CD4-positive, alpha-beta T cell treated with Interferon alpha-2 for 1 hour (primary cell): Measurements from ENCODE around the gene PSTPIP2.
A peak's percentile ranks its signal among the peaks of the same experiment; 100 is the strongest.
"Not testable (repeated sequence)": the region's sequence is repeated elsewhere in the genome, so short reads cannot be mapped to it uniquely, and the experiment has no call there.

ENCODE experiments used
- DNase-seq, 2 donors: peaks; one replicate each; pipeline ENCODE4 v3.0.0-alpha.2; 2020 to 2022

Gene PSTPIP2

GRCh38 chr18:45980229-45980628 is 91.8 kb downstream of the PSTPIP2 start:
- DNase-seq = no peak

GRCh38 chr18:45978084-45978483 is 94.0 kb downstream of the PSTPIP2 start:
- DNase-seq = no peak

DNA sequence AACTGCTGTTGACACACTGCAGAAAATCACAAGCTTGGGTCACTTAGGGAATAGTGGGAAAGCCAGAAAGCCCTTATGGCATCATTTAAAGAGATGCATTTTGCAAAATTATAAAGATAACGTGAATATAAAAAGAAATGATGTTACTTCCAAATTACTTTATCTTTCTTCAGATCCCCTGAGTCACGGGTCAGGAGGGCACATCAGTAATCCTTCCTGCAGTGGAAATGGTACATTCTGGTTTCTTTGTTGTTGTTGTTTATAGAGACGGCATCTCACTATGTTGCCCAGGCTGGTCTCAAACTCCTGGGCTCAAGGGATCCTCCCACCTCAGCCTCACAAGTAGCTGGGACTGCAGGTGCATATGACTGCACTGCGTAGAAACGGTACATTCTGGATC is 95.1 kb downstream of the PSTPIP2 start:
- no peak for DNase-seq

DNA sequence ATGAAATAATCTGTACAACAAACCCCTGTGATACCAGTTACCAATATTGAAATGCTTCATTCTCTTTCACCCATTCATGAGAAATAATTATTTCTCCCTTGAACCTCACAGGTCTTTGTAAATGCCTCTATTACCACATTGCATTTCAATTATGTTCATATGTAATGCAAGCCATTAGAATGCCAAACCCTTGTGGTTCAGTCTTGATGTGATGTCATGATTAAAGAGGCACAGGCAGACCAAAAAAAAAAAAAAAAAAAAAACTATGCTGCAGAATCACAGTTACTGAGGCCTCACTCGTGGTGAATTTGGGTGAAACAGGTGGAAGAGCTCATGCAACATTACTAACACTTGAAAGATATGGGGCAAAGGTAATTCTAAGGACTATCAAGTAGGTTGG is 95.5 kb downstream of the PSTPIP2 start:
- no peak for DNase-seq

GRCh38 chr18:45974088-45974536 is 97.9 kb downstream of the PSTPIP2 start:
- DNase-seq = peak; percentile 83 to 90

GRCh38 chr18:45967007-45967706 is 104.9 kb downstream of the PSTPIP2 start, which contains the start of gene EPG5:
Gene EPG5, minus strand, starts transcription at chr18:45967329. Its CDS starts 90 bp downstream, at chr18:45967239.
- peak; percentile 93 to 95 for DNase-seq

DNA sequence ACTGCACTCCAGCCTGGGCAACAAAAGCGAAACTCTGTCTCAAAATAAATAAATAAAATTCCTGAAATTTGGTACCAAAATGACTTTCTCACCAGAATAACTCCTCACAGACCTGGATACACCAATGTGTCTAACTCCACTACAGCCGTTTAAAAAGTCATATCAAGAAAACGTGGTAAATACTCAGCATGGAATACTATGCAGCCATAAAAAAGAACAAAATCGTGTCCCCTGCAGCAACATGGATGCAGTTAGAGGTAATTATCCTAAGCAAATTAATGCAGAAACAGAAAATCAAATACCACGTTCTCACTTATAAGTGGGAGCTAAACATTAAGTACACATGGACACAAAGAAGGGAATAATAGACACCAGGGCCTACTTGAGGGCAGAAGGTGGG is 107.1 kb downstream of the PSTPIP2 start:
- not testable (repeated sequence) for DNase-seq

GRCh38 chr18:45962866-45963265 is 109.2 kb downstream of the PSTPIP2 start:
- DNase-seq = peak in 1 of 2 donors; percentile 33

- DNase-seq = peak; percentile 40 to 79
Measured at GRCh38 chr18:45962461-45962860, 109.6 kb downstream of the PSTPIP2 start.

DNA sequence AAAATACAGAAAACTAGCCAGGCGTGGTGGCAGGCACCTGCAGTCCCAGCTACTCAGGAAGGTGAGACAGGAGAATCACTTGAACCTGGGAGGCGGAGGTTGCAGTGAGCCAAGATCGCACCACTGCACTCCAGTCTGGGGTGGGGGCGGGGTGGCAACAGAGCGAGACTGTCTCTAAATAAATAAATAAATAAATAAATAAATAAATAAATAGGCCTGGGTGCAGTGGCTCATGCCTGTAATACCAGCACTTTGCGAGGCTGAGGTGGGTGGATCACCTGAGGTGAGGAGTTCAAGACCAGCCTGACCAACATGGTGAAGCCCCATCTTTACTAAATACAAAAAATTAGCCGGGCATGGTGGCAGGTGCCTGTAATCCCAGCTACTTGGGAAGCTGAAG is 112.6 kb downstream of the PSTPIP2 start:
- DNase-seq = not testable (repeated sequence)

DNA sequence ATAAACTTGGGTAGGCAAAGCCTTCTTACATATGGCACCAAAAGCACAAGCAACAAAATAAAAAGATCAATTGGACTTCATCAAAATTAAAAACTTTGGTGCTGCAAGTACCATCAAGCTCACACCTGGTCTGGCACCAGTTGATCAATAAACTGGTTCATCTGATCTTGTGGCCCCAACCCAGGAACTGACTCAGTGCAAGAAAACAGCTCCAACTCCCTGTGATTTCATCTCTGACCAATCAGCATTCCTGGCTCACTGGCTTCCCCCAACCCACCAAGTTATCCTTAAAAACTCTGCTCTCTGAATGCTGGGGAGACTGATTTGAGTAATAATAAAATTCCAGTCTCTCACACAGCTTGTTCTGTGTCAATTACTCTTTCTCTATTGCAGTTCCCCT is 113.3 kb downstream of the PSTPIP2 start:
- no peak for DNase-seq

- no peak for DNase-seq
Measured at GRCh38 chr18:45958027-45958426, 114.0 kb downstream of the PSTPIP2 start.

DNA sequence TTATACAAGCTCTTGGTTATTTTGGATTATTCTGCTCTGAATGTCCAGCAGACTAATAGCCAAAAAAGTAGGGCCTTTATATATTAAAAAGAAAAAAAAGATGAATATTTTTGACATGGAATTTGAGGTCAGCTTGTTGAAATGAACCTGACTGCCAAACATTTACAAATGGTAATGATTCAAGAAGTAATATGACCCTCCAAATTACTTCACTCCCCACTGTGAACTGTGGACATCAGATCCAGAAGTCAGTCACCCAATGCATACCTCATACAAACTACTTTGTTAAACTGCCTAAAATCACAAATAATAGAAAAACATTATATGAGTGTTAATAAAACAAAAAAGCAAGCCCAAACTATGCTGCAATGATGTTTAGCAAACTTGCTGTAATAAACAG is 115.0 kb downstream of the PSTPIP2 start:
- no peak for DNase-seq

- DNase-seq = no peak
Measured at GRCh38 chr18:45954070-45954934, 117.8 kb downstream of the PSTPIP2 start.

DNA sequence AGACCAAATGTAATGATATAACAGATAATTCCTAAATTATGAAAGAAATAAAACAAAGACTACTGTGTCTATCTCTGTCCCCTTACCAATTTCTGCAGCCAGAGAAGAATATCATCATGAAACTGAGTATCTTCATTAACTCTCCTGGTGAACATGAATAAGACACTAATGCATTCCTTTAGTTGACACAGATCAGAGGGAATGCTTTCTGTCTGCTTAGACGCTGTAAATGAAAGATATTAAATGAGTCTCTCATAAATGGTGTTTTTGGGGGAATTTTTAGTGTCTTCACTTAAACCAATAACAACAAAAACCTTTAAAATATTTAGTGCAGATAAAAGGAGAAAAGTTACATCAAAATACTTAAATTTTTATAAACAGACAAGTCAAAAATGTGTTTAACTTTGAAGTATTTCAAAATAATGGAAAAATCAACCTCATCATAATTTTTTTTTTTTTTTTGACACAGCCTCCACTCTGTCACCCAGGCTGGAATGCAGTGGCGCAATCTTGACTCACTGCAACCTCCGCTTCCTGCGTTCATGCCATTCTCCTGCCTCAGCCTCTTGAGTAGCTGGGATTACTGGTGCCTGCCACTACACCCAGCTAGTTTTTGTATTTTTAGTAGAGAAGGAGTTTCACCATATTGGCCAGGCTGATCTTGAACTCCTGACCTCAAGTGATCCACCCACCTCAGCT is 120.9 kb downstream of the PSTPIP2 start:
- peak in 1 of 2 donors; percentile 28 for DNase-seq

DNA sequence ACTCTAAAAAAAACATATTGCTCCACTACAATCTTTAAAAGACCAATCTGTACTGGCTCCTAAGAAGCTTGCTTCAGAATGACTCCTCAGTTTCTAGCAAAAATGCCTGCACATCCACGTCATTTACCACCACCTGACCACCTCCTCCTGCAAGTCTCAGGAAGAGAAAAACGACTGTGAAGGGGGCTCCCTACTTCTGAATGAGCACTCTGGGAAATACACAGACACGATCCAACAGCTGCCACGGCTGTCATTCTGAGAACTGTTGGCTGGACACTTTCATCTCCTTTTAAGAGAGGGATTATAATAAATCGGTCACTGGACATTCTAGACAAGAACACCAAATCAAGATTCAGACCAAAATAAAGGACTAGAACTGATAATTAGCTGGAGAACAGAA is 126.4 kb downstream of the PSTPIP2 start:
- no peak for DNase-seq

DNA sequence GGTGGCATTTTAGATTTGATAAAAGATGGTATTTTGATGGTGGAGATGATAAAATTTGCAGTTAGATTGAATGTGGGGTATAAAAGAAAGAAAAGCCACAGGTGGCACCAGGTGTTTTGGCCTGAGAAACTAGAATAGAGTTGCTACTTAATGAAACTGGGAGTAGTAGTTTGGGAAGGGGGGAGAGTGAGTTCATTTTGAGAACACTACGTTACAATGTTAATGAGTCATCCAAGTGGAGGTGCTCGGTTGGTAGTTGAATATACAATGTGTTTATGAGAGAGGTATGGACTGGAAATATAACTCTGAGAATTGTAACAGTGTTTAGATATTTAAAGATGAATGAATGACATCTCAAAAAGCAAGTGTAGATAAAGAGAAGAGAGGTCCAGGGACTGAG is 131.3 kb downstream of the PSTPIP2 start:
- DNase-seq = no peak

DNA sequence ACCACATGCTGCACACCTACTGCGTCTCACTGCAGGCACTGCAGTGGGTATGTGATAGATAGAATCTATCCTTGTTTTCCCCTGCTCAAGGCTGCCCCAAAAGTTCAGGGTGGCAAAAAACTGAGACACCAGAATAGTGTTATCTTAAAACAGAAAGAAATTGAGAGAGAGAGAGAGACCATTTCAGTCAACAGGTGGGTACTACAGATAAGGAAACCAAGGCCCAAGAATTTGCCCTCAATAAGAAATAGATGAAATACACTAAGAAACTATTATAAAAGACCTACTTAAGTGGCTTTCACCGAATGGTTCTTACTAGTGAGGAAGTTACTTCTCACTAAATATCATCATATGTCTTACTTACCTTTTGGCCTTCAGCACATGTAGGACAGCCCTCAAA is 132.8 kb downstream of the PSTPIP2 start:
- no peak for DNase-seq

DNA sequence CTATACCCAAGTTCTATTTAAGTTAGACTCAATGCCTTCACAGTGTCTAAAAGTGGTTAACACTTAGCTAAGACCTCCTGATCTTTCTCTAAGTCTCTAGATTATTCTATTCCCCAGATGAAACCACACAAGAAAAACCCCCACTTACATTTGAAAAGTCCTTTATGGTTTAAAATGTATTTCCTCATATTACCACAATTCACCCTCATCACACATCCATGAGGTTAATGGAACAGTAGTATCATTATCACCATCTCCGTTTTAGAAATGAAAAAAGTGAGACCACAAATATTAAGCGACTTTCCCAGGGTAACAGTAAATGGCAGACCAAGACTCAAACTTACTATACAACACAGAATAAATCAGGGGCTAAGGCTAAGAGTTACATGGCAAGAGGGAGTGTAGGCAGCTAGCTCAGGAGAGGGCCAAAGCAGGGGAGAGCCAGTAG is 133.5 kb downstream of the PSTPIP2 start:
- peak in 1 of 2 donors; percentile 60 for DNase-seq

GRCh38 chr18:45935591-45936335 is 136.3 kb downstream of the PSTPIP2 start:
- no peak for DNase-seq
